Pancreas (tissue), 10 donors: ENCODE data around the gene ITPK1. TPM values are rescaled to one million over a fixed set of nuclear protein-coding genes. Genes with fewer than 3 reads are reported as not detected.
A peak's percentile ranks its signal among the peaks of the same experiment; 100 is the strongest.

Source experiments
- ATAC-seq, 4 donors: fragments of 200-7000 bp; cut with Tn5 transposase; one replicate each; pipeline versions ENCODE4 v1.8.0 to v1.9.1; 2020; ENCODE audit warnings: mild to moderate bottlenecking in 4 of 4, moderate library complexity in 4 of 4
- DNase-seq, 6 donors: peaks; one replicate each; pipeline ENCODE4 v3.0.0-alpha.2; 2020
- FAIRE-seq: peaks from 2 replicates; lab custom pipeline; 2012; peaks lifted over from hg19 to GRCh38; lab: Jason Lieb, UNC
- H3K27ac ChIP-seq, 4 donors: fragments of 200-600 bp; sonication (generic); 1 replicate in 3 of 4; 2 replicates in 1 of 4; pipeline versions ENCODE4 v1.5.0 to v1.8.0; 2020
- H3K27me3 ChIP-seq, 4 donors: fragments of 200-600 bp; one replicate each; pipeline ENCODE4 v1.8.0; 2021
- H3K36me3 ChIP-seq, 3 donors: fragments of 200-600 bp; sonication (generic) in 1 of 3; one replicate each; pipeline versions ENCODE4 v1.5.0 to v1.8.0; 2020 to 2021
- H3K4me1 ChIP-seq, 3 donors: fragments of 200-600 bp; one replicate each; pipeline ENCODE4 v1.8.0; 2021
- H3K4me3 ChIP-seq, 4 donors: fragments of 200-600 bp; sonication (generic) in 2 of 4; one replicate each; pipeline versions ENCODE4 v1.5.0 to v1.8.0; 2020 to 2021
- H3K9me3 ChIP-seq, 4 donors: fragments of 200-600 bp; one replicate each; pipeline ENCODE4 v1.8.0; 2021
- CTCF ChIP-seq, 4 donors: fragments of 200-600 bp; sonication (generic) in 3 of 4; IDR thresholded peaks; one replicate each; pipeline versions ENCODE4 v1.5.0 to v1.8.0; 2021; ENCODE audit warnings: antibody characterized with exemption in 4 of 4
- WGBS, 2 donors: extraction: QIAGEN DNeasy Blood & Tissue Kit; methylation state at CpG; one replicate each; pipeline ENCODE4 v1.1.7; 2013; 5-methylcytosine and 5-hydroxymethylcytosine counted together
- intact Hi-C, 3 donors: fragments of 100-400 bp; cut with DNase I; formaldehyde crosslinking; loops; one replicate each; pipeline versions ENCODE4 v1.11.1 to v1.14.2; 2022
- polyA plus RNA-seq, 2 donors: library from polyadenylated mRNA; stranded (reverse); fragments of 200-250 nt; gene quantifications; one replicate each; pipeline ENCODE4 v1.2.3, GENCODE V29; 2013
- total RNA-seq, 6 donors: library from RNA; stranded (reverse); fragmentation: NEBNext Ultra II Directional in 4 of 6; extraction: Animal tissue kit (Norgen Biotek cat#: 25700) in 4 of 6; gene quantifications; one replicate each; pipeline versions ENCODE4 v1.2.1 to v1.2.4, GENCODE V29; 2021 to 2023
- donor health status: healthy with polysubstance abuse.
- donor health status: DM: no; HTN: no; CAD: no; lungs with moderate emphysema.
- donor health status: DM: no; HTN: no; CAD: no.
- donor health status: control.
- donor health status: control.
- donor health status: Bipolar disorder and iron deficiency.
- donor health status: DM: yes; HTN: yes; CAD: no.
- donor health status: DM: no; HTN: no; CAD: no.
- donor health status: DM: no; HTN: no; CAD: no.
- donor health status: DM: yes; HTN: yes; CAD: no.

The ITPK1 gene
- total and polyA plus RNA-seq, 8 donors: 23.2 to 38.3 (median 33.0) TPM

DNA sequence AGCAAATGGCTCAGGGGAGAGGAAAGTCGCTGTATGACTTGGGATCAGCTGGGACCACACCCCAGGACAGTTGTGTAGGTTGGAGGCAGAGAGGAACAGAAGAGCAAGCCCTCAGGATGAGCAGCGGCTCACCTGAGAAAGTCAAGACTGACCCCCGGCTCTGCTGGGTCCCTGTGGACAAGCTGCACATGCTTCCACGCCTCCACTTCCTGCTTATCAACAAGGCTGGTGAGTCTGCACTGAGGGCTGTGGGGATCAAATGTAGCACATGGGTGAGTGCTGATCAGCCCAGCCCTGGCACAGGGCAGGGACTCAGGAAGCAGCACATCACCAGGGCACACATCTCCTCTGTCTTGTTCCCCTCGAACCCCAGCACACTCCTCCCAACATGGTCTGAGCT lies 100.7 kb downstream of the ITPK1 start:
- Histone ChIP-seq H3K27ac (no peak overlapping the region), H3K36me3 (no peaks in the 10 kb centered on the region), H3K27me3 (no peaks in the 10 kb centered on the region), H3K4me3 (no peak overlapping the region), H3K4me1 (peaks cover 0 to 11% (median 9%) of the 10 kb centered on the region in 3 donors), H3K9me3 (no peaks in the 10 kb centered on the region)
- ATAC-seq (no peak), DNase-seq (peak in 1 of 6 donors; percentile 30), FAIRE-seq (no peak)
- WGBS, 2 donors: 88 to 90% methylated on average over 5 of the region's 5 CpGs
- TF ChIP-seq CTCF (IDR thresholded peaks at IDR 0.05): no peak
- intact Hi-C loops: no loop called here

- Histone ChIP-seq H3K36me3 (no peaks in the 10 kb centered on the region), H3K4me1 (peaks cover 0 to 11% (median 9%) of the 10 kb centered on the region in 3 donors), H3K9me3 (no peaks in the 10 kb centered on the region), H3K27me3 (no peaks in the 10 kb centered on the region), H3K4me3 (no peak overlapping the region), H3K27ac (no peak overlapping the region)
- ATAC-seq: no peak
- intact Hi-C loops: no loop called here
- DNase-seq: peak in 2 of 6 donors; percentile 7 to 31
- TF ChIP-seq CTCF (IDR thresholded peaks at IDR 0.05): no peak
- 93 to 95% methylated on average over 20 of the region's 20 CpGs for WGBS, 2 donors
- FAIRE-seq: no peak
Measured at GRCh38 chr14:93014058-93015023, 101.4 kb downstream of the ITPK1 start.

DNA sequence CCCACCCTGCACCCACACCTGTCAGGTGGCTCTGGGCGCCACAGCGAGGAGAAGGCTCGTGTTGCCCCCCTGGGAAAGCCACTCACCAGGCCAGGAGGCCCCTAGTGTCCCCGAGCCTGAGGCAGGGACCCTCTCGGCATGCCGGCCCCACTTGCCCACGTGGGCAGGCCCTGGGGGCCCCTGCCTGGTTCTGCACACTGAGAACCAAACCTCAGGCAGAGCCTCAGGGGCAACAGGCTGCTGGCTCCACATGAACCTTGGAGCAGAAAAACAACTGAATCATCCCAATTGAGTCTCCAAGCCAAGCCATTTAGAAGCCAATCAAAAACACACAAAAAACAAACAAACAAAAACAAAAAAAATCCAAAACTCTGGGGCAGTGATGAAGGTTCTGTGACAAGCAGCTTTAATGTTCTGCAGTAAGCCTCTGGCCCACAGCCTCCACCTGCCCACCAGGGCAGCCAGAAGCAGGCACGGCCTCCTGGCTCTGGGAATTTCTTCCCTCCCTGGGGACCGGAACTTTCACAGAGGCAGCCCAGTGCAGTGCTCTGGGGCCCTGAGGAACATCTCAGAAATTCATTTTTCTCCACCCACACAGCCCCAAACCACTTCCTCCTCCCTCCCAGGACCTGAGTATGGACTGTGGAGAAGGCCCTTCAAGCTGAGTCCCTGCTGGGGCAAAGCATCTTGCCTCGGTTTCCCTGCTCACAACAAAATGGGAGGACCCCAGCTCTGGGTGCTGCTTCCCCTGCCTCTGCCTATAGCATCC lies 102.6 kb downstream of the ITPK1 start:
- no peaks in the 10 kb centered on the region for H3K36me3 ChIP-seq
- DNase-seq: peak in 1 of 6 donors; percentile 18
- H3K9me3 ChIP-seq: no peaks in the 10 kb centered on the region
- no peak for TF ChIP-seq CTCF (IDR thresholded peaks at IDR 0.05)
- ATAC-seq: peak in 1 of 4 donors; percentile 51
- no peak for FAIRE-seq
- peaks cover 0 to 11% (median 9%) of the 10 kb centered on the region in 3 donors for H3K4me1 ChIP-seq
- H3K27me3 ChIP-seq: no peaks in the 10 kb centered on the region
- no peak overlapping the region for H3K4me3 ChIP-seq
- intact Hi-C loops: no loop called here
- H3K27ac ChIP-seq: no peak overlapping the region
- WGBS, 2 donors: 74 to 82% methylated on average over 10 of the region's 10 CpGs

DNA sequence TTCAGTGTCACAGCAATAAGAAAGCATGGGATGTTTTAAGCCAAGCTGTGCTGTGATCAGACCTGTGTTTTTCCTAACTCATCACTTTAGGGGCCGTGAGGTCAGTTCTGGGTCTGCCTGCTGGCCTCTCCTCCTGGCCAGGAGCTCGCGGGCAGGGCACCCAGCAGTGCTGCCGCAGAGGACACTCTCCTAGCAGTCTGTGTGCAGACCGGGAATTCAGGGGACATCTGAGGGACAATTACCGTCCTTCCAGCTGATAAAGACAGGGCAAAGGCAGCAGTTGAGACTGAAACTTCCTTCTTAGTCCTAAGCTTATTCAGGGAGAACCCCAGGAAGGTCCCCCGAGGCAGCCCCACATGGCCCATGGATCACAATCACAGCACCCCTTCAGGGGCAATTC lies 103.2 kb downstream of the ITPK1 start:
- FAIRE-seq (no peak), DNase-seq (no peak), ATAC-seq (no peak)
- peaks cover 0 to 10% (median 8%) of the 10 kb centered on the region in 3 donors for H3K4me1 ChIP-seq
- no peak overlapping the region for H3K27ac ChIP-seq
- no peaks in the 10 kb centered on the region for H3K9me3 ChIP-seq
- intact Hi-C loops: no loop called here
- H3K4me3 ChIP-seq: no peak overlapping the region
- H3K27me3 ChIP-seq: no peaks in the 10 kb centered on the region
- H3K36me3 ChIP-seq: no peaks in the 10 kb centered on the region
- 87 to 88% methylated on average over 7 of the region's 7 CpGs for WGBS, 2 donors
- no peak for TF ChIP-seq CTCF (IDR thresholded peaks at IDR 0.05)
